NCI-H774 (cell line): ENCODE measurements around the gene RIN2.
A peak's percentile ranks its signal among the peaks of the same experiment; 100 is the strongest.

Source experiments
- DNase-seq: peaks from one replicate; lab custom pipeline; 2025; lab: John Stamatoyannopoulos, UW

RIN2 gene, protein sequence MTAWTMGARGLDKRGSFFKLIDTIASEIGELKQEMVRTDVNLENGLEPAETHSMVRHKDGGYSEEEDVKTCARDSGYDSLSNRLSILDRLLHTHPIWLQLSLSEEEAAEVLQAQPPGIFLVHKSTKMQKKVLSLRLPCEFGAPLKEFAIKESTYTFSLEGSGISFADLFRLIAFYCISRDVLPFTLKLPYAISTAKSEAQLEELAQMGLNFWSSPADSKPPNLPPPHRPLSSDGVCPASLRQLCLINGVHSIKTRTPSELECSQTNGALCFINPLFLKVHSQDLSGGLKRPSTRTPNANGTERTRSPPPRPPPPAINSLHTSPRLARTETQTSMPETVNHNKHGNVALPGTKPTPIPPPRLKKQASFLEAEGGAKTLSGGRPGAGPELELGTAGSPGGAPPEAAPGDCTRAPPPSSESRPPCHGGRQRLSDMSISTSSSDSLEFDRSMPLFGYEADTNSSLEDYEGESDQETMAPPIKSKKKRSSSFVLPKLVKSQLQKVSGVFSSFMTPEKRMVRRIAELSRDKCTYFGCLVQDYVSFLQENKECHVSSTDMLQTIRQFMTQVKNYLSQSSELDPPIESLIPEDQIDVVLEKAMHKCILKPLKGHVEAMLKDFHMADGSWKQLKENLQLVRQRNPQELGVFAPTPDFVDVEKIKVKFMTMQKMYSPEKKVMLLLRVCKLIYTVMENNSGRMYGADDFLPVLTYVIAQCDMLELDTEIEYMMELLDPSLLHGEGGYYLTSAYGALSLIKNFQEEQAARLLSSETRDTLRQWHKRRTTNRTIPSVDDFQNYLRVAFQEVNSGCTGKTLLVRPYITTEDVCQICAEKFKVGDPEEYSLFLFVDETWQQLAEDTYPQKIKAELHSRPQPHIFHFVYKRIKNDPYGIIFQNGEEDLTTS

DNA sequence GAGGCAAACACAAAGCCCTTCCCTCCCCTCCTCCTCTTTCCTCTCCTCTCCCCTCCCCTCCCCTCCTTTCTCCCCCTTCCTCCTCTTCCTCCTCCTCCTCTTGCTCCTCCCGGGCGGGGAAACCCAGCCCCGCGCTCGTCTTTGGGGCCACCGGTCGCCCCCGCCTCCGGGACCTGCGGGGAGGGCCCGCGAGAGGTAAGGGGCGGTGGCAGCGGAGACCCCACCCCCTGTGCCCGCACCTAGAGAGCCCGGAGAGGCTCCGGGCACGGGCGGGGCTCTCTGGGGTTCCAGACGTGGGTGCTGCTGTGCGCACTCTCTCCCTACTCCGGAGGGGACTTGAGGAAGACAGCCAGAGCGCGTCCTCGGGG lies at the start of gene RIN2:
RIN2 (plus strand) TSS at position 126 of the 368 bp plus-strand sequence. CDS start 131,344 bp downstream, outside the sequence.
- DNase-seq, result peak; percentile 58

DNA sequence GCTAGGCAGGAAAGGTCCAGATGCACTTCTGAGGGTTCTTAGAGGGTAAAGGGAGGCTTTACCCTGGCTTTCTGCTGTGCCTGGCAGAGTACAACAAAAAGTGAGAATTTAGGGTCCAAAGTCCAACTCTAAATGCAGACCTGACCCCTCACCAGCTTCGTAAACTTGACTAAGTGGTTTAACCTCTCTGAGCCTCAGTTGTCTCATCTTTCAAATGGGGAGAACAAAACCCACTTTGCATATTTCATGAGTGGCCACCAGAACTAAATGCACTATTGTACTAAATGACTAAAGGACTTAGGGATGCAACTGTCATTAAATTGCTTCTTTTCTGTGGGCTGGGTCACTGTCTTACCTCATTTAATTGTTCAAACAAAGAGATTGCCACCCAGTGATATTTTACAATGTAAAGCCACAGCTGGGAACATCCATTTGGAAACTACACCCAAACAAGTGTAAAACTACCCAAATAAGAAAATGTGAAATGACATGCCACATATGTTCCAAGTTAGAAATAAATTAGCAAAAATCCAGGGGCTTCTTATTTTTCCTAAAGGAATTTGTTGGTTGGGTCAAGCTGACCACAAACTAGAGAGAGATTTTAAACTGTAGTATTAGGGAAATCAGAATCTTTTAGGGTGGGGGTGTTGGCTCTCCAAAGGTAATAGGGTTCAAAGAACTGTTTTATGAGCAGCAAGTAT lies 48.3 kb upstream of the RIN2 start:
- DNase-seq, result no peak

DNA sequence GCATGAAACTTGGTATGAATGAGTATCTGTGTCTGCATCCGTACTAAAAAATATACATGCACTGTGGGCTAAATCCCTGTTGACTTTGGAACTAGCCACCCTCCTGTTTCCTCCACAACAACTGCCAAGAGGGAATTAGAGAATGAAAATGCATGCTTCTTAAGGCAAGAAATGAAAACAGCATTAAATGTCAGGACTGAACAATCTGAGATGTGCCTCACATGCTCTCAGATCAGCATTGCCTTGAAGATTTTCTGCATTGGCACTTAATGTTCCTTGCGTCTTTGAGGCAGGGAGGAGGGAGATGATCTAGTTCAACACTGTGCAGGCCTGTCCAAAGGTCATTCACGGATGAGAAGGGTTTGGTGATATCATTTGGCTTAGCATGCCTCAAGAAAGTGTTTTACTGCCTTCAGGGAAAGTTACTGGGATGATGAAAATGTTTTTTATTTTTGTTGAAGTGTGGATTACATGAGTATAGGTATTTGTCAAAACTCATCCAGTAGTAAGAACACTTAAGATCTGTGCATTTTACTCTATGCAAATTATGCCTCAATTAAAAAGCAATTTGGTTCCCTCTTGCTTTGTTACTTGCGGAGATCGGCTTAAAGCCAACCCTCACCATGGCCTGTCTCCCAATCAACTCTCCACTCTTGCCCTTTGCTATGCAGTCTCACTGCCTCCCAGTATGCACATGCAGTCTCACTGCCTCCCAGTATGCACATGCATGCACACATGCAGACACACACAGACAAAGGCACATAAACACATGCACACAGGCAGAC lies 47.5 kb upstream of the RIN2 start:
- DNase-seq, result no peak

DNA sequence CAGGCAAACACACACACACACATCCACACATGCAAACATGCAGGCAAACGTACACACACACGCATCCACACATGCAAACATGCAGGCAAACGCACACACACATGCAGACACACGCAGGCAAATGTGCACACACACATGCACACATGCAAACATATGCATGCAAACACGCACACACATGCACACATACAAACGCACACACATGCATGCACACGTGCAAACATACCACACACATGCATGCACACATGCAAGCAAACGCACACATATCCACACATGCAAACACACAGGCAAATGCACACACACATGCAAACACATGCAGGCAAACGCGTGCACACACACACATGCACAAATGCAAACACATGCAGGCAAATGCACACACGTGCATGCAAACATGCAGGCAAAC lies 46.9 kb upstream of the RIN2 start:
- DNase-seq, result no peak

DNA sequence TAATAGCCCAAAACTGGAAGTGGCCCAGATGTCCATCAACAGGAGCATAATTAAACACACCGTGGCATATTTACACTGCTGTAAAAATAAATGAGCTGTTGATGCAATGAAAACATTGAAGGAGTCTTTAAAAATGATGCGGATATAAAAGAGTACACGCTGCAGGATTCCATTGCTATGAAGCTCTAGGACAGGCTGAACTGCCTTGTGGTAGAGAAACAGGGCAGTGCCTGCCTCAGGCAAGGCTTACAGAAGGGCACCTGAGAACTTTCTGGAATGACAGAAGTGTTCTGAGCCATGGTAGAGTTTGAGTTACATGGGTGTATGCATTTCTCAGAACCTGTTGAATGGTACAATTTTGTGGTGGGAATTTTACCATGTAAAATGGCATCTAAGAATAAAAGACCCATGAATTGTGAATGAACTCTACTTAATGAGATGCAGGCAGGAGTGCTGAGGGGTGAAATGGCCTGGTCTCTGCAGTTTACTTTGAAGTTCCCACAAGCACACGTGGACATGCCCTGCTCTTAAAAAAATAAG lies 45.3 kb upstream of the RIN2 start:
- DNase-seq, result no peak

DNA sequence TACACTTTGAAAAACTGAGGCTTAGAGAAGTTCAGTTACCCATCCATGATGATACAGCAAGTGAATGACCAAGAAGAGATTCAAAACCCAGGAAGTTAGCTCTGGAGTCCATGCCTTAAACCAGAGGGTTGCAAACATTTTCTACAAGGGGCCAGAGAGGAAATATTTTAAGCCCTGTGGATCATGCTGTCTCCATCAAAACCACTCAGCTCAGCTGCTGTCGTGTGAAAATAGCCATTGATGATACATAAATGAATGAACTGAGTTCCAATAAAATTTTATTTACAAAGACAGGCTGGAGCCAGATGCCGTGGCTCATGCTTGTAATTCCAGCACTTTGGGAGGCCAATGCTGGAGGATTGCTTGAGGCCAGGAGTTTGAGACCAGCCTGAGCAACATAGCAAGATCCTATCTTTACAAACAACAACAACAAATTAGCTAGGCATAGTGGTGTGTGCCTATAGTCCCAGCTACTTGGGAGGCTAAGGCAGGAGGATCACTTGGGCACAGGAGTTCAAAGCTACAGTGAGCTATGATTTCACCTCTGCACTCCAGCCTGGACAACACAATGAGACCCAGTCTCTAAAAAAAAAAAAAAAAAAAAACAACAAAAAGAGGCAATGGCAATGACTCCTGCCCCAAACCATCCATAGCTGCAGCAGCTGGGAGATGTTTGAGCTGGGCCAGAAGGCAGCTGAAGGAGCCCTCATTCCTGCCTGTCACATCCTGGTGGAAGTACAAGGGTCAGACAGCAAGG lies 44.1 kb upstream of the RIN2 start:
- DNase-seq, result no peak

DNA sequence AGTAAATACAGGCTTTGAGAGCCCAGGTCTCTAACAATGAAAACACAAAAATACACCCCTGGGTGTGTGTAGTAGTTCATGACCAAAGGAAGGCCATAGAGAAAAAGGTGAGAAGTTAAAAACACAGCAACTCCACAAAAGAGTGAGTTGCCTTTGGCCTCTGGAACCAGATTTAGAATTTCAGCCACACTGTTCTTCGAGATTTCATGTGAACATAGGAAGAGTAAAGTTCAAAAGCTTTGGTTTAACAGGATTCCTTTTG lies 43.5 kb upstream of the RIN2 start:
- DNase-seq, result no peak

DNA sequence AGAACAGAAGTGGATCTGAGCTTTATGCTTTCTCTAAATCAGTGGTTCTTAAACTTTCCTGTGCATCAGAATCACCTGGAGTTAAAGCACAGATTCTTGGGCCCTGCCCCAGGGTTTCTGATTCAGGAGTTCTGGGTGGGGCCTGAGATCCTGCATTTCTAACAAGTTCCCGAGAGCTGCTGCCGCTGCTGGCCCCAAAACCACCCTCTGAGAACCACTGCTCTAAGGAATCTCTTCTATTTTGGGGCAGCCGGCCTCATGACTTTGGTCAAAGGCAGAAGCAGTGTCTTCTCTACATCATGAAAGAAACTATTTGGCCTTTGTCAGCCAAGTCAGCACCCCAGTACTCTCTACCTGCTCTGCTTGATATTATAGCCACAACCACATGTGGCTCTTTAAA lies 42.1 kb upstream of the RIN2 start:
- DNase-seq, result no peak

DNA sequence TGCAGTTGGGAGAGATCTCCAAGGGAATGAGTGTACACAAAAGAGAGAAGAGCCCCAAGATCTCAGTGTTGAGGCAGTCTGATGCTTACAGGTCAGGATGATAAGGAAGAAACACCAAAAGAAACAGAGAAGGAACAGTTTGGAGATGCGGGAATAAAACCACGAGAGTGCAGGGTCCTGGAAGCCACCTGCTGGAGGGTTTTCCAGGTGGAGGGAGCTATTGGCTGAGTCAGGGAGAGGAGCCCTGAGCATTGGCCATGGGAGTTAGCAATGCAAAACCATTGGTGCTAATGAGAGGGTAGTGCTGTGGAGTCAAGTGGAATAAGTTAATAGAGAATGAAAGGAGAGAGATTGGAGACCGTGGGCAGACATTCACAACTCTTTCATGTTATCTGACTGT lies 39.2 kb upstream of the RIN2 start:
- DNase-seq, result no peak

DNA sequence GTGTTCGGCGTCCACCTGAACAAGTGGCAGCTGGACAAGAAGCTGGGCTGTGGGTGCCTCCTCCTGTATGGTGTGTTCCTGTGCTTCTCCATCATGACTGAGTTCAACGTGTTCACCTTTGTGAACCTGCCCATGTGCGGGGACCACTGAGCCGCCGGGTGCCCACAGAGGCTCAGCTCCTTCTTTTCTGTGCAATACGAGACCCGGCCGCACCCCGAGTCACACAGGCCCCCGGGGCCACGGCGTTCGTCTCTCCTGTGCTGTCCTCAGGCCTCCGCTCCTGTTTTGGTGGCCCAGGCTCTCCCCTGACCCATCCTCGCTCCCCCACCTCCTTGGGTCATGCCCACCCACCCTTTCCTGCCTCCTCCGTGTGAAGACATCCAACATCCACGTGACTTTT lies 37.1 kb upstream of the RIN2 start:
- no peak for DNase-seq

DNA sequence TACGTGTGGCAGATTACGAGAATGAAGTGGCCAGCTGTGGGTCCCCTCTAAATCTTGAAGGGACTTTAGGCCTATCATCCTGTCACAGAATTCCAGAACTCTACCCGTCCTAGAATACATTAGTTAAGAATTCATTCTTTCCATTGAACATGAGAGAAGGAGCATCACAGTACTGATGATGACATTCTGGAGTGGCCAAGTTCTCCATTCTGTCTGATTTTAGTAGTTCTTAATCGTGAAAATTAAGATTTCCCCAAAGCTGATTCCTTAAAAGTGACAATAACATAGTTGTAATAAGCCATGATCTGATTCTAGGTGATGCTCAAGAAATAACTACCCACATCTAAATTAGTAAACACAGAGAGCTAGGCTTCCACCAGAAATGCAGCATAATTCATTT lies 35.0 kb upstream of the RIN2 start:
- no peak for DNase-seq

DNA sequence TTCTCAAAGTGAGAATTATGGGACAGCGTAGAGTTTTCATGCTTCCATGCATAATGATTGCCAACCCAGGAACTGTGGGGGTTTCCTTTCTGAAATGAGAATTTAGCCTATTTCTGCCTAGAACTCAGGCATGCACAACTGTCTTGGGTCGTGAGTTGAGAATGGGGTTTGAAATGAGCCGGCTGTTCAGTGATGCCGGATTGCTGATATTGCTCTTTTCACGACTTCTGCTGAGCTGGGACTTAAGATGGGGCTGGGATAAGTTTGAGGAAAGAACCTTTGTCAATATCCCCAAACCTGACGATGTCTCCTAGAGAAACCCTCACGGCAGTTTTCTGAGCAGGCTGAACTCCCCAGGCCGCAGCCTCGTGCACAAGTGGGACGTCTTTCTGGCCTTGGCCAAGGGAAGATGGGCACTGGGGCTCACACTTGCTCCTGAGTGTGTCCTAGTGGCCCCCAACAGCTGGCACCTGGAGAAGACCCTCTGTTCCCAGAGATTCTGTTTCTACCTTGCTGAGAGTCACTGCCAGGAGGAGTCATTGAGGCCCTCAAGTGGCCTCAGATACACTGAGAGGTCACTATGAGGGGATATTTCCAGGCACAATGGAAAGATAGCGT lies 34.1 kb upstream of the RIN2 start:
- no peak for DNase-seq

DNA sequence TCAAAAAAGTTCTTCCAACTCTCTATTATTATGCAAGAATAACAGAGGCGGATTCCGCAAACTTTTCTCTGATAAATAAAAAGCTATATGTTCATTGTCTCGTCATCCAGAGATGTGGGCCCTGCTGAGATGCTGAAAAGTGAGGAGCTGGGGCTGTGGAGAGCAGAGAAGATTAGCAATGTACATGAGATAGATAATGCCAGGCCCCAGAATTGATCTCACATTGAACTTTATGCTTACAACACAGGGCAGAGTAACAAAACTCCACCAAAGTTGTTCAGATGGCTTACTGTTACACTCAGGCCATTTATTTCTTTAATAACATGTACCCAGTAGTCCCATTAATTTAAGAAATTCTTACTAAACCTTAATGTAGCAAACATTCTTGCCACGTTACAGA lies 32.7 kb upstream of the RIN2 start:
- DNase-seq, result no peak

DNA sequence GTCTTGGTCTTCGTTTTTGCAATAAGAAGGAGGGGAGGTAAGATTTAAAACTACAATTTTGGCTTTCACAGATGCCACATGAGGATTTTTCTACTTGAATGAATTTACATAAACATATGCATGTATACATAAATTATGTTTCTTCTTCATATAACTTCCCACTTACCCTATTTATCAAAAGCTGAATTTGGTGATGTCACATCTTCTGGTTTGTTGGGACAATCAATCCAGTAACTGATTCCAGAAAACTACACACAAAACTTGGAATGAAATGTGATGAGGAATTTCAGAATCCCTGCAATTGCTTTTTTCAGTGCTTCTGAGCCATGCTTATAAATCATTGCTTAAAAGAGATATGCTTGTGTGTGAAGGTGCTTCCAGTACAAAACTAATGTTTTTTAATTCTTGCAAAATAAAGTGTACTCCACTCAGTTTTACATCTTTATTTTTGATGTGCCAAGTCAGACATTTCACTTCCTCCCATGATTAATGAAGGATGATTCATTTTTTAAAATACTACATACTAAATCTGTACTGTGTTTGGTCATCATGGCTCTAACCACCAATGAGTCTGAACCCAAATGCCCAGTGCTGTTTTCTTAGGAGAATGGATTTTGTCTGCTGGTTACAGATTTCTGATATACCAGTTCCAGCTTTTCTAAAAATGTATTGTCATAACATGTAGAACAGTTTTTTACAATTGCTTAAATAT lies 32.1 kb upstream of the RIN2 start:
- no peak for DNase-seq

DNA sequence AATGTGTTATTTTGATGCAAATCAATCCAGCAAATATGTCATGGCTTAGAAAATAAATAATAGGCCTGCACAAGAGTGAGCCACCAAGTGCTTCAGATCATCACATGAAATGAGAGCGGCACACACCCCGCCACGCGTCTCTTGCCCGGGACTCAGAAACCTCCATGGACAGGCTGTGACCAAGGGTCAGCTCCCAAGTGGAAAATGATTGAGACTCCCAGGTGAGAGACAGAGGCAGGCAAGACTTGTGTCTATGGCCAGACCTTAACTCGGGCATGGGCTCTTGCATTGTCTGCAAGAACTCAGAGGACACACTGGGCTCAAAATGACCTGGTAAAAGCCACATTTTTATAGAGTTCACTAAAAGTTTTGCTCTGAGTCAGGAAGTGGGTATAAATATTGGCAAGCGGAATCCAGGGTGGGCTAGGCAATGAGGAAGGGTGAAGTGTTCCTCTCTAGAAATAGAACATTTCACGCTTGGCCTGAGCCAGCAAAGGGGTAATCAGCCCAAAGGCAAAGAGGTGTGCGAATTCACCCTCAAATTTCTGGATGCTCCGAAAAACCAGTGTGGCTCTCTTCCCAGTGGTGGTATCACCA lies 30.7 kb upstream of the RIN2 start:
- no peak for DNase-seq

DNA sequence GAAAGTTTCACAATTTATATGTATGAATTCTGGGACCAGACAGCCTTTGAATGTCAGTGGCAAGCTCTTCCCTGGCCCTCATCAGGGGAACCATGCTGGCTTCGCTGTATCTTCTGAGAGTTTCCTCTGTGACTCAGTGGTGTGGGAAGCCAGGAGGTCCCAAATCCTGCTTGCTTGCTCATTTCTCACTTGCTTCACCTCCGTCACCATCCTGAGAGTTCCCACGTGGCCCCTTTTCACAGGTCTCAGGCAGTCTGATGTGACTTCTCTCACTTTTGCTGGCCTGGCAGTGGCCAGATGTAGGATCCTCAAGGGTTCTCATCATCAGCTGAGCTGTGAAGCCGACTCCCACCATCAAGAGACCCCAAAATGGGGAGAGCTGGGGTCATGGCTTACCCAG lies 28.4 kb upstream of the RIN2 start:
- no peak for DNase-seq

DNA sequence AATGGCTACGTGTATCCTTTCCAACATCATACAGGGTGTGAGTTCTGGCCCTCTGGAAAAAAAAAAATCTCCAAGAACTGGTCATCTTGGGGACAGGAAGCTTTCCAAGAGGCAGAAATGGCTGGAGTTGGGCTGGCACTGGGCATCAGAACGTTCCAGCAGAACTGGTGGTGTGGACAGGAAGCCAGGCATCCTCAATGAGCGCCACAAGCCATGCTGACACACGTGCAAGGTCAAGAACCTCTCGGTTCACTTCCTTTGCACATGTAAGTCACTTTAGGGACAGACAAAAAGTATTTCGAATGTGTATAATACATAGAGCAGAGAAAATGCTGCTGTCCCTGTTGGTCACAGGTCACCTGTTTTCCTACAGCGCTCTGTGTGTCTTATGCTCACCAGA lies 27.4 kb upstream of the RIN2 start:
- no peak for DNase-seq

DNA sequence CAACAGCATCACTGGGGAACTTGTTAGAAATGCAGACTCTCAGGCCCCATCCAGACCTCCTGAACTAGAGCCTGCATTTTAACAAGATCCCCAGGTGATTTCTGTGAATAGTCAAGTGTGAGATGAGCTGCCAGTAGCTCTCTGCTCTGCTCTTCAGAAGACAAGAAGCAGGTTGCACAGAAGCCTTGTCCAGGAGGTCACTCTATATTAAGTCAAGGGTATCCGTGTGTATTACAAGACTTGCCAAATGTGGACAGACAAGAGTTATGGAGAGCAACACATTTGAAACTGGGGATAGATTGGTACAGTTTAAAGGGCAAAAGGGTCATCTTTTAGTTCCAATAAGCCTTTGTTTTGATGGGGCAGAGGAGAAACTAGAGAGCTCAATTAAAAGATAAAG lies 23.2 kb upstream of the RIN2 start:
- DNase-seq, result no peak

DNA sequence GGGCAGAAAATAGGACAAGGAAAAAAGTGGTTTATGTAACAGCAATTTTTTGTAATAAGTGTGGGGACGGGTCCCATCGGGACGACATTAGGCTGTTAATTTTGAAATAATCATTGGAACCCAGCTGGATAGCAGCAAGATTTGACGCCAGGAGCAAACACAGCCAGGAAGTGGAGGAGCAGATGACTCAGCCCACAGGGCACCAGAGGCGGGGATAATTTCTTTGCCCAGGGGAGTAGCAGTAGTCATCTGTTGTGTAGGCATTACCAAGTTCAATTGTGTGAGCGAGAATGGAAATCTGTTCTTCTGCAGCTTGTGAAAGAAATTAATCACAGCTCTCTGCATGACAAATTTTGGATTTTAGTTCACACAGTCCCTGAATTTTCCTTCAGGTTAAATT lies 22.6 kb upstream of the RIN2 start:
- DNase-seq, result no peak

DNA sequence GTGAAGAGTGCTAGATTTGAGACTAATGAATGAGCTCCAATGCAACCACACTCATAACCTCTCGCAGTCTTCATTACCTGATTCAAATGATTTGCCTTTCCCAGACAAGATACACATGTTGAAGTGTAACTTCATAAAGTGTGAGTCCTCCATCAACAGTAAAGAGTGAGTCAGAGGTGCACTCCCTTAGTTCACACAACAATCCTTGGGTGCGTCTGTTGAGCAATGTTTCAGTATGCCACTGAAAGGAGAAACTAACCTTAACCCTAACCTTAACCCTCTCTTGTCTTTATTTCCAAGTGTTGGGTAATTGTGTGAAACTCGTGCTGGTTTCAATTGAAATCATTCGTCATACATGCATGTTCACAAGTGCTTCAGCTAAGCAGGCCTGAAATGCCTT lies 21.0 kb upstream of the RIN2 start:
- DNase-seq, result no peak
